ENCODE measurements around the gene EFCAB6.

DNA sequence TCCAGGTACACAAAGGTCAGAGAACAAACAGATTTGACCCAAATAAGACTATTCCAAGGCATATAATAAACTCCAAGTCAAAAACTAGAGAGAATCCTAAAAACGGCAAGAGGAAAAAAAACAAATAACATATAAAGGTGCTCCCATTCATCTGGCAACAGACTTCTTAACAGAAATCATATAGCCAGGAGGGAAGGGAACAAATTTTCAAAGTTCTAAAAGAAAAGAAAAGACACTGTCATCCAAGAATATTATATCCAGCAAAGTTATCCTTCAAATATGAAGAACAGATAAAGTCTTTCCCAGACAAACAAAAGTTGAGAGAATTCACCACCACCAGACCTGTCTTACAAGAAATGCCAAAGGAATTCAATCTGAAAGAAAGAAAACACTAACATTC, 11.1 kb downstream of the EFCAB6 start:
- no peak for TF ChIP-seq JUND (IDR thresholded peaks at IDR 0.05)
- no peak for TF ChIP-seq CTCF (IDR thresholded peaks at IDR 0.05; ENCODE audit: low read depth, low read length, missing input control)
- no peak for TF ChIP-seq RAD21 (IDR thresholded peaks at IDR 0.05)
- no peak for TF ChIP-seq REST (IDR thresholded peaks at IDR 0.05)
- TF ChIP-seq TAF1 (conservative IDR thresholded peaks at IDR 0.05) = no peak
